CD4-positive, alpha-beta T cell (primary cell): Measurements from ENCODE around the gene GYS1. TPM values are rescaled to one million over a fixed set of nuclear protein-coding genes. Genes with fewer than 3 reads are reported as not detected.

ENCODE experiments used
- ATAC-seq: fragments of 200-7000 bp; cut with Tn5 transposase; one replicate; pipeline ENCODE4 v1.10.0; 2022; ENCODE audit warnings: mild to moderate bottlenecking; ENCODE audit not compliant: poor library complexity
- CTCF ChIA-PET: fragments of 350-600 bp; sonication (Branson Sonifier 250); formaldehyde crosslinking; loops from one replicate; lab custom pipeline; 2021; ENCODE audit warnings: antibody characterized with exemption, inconsistent platforms; lab: Charles Lee
- POLR2A ChIA-PET: fragments of 350-600 bp; sonication (Branson Sonifier 250); formaldehyde crosslinking; loops from one replicate; lab custom pipeline; 2021; ENCODE audit warnings: antibody characterized with exemption, inconsistent platforms; lab: Charles Lee
- DNase-seq, 14 experiments: peaks; one replicate each; pipeline ENCODE4 v3.0.0-alpha.2; 2013 to 2020; ENCODE audit warnings: mixed read lengths in 2 of 14
- H3K27ac ChIP-seq, 2 donors: one replicate each; pipeline versions ENCODE4 v1.5.1 to v1.7.0; 2013; ENCODE audit warnings: low read length in 2 of 2, low read depth in 1 of 2, mild to moderate bottlenecking in 1 of 2
- H3K27me3 ChIP-seq, 2 experiments: 1 replicate in 1 of 2; 2 replicates in 1 of 2; pipeline versions ENCODE4 v1.6.1 to v1.7.0; 2013; ENCODE audit warnings: low read length in 2 of 2, control low read depth in 1 of 2, mild to moderate bottlenecking in 1 of 2, moderate library complexity in 1 of 2; ENCODE audit not compliant: insufficient read depth in 2 of 2, control insufficient read depth in 1 of 2
- H3K36me3 ChIP-seq: one replicate; pipeline ENCODE4 v1.6.1; 2013; ENCODE audit warnings: low read length, control low read depth; ENCODE audit not compliant: insufficient read depth
- H3K4me1 ChIP-seq: one replicate; pipeline ENCODE4 v1.6.1; 2013; ENCODE audit warnings: low read length, control low read depth; ENCODE audit not compliant: insufficient read depth
- H3K4me3 ChIP-seq: one replicate; pipeline ENCODE4 v1.5.1; 2013; ENCODE audit warnings: mild to moderate bottlenecking, low read length, moderate library complexity
- H3K9me3 ChIP-seq, 2 experiments: 1 replicate in 1 of 2; 2 replicates in 1 of 2; pipeline versions ENCODE4 v1.6.1 to v1.7.0; 2013; ENCODE audit warnings: low read length in 2 of 2, mild to moderate bottlenecking in 2 of 2, control low read depth in 1 of 2, moderate library complexity in 1 of 2; ENCODE audit not compliant: control insufficient read depth in 1 of 2, insufficient read depth in 1 of 2
- H3K27ac Mint-ChIP-seq: one replicate; pipeline ENCODE4 v1.8.0; 2020; ENCODE audit warnings: mixed read lengths
- H3K27me3 Mint-ChIP-seq: one replicate; pipeline ENCODE4 v1.8.0; 2021; ENCODE audit warnings: mixed read lengths
- H3K36me3 Mint-ChIP-seq: one replicate; pipeline ENCODE4 v1.8.0; 2021; ENCODE audit warnings: low read depth, mixed read lengths
- H3K4me1 Mint-ChIP-seq: one replicate; pipeline ENCODE4 v1.8.0; 2021; ENCODE audit warnings: low read depth, mixed read lengths
- H3K4me3 Mint-ChIP-seq: one replicate; pipeline ENCODE4 v1.8.0; 2020; ENCODE audit warnings: mild to moderate bottlenecking, mixed read lengths
- H3K9me3 Mint-ChIP-seq: one replicate; pipeline ENCODE4 v1.8.0; 2020; ENCODE audit warnings: mixed read lengths
- intact Hi-C, 2 experiments: fragments of 100-400 bp; cut with DNase I in 1 of 2; cut with micrococcal nuclease in 1 of 2; formaldehyde crosslinking; loops; one replicate each; pipeline versions ENCODE4 v1.15.1 to v1.9.0; 2023 to 2025; cut with DNase I, micrococcal nuclease
- total RNA-seq, 174 experiments: library from RNA in 2 of 174; stranded (reverse) in 2 of 174; gene quantifications; one replicate each; pipeline ENCODE4 v1.2.3 and lab custom pipeline; 2021 to 2026
- TF ChIP-seq, protein P1 (sequence below): fragments of 200-600 bp; IDR thresholded peaks from one replicate; pipeline ENCODE4 v1.8.0; 2022; ENCODE audit warnings: antibody characterized with exemption, mild to moderate bottlenecking

GYS1 gene
- total RNA-seq, 2 experiments from 2014 or later, result 13.2 to 14.1 TPM

DNA sequence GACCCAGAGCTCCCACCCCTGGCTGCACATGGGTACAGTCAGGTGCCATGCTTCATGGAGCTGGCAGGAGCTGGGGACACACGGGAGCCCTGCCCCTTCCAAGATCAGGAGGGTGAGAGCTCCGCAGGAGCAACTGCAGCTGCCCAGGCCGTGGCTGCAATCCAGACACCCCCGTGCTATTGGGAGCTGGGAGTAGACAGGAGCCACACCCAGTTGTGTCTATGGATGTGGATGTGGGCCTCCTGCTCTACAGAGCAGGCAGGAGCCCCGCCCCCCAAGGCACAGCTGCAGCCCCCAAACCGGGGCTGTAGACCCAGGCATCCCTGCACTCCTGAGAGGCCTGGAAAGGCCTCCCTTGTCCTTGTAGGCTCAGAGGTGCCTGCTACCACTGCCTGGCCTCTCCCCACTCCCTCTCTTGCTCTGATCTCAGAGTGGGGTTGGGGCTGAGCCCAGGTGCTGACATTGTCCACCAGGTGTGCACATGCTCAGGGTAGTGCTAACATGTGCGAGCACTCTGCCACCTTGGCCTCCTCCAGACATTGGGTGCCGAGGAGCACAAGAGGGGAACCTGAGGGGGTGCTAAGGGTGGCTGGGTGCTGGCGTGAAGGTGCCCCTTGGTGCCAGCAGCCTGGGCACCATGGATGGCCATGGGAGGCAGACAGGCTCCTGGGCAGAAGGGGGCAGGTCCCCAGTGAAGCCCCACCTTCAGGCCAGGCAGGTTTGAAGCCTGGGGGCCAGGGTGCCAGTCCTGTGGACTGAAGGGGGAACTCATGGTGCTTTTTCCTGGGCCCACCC, 46.4 kb downstream of the GYS1 start:
- H3K9me3 Mint-ChIP-seq, result no peaks in the 10 kb centered on the region
- POLR2A ChIA-PET, result no interaction called here

DNA sequence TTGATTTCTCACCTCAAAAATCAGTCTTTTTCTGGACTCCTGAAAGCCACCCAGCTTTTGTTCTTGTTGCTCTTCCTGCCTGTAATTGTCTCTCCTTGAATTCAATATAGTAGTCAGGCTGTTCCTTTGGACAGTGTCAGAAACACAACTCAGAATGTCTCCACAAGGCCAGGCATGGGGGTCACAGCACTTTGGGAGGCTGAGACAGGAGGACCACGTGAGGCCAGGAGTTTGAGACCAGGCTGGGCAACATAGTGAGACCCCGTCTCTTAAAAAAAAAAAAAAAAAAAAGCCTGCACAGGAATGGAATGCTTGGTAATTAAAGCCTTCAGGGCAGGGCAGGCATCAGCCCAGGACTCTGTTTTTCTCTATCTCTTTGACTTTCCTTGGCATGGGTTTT, 47.3 kb downstream of the GYS1 start:
- H3K27me3 Mint-ChIP-seq, result no peaks in the 10 kb centered on the region

More for the DNA sequence above, 46.4 kb downstream of the GYS1 start:
- DNase-seq (no peak), ATAC-seq (no peak)
- no peak overlapping the region for H3K27ac Mint-ChIP-seq
- H3K4me1 ChIP-seq, result no peaks in the 10 kb centered on the region
- H3K36me3 ChIP-seq, result no peaks in the 10 kb centered on the region
- no peak overlapping the region for H3K4me3 ChIP-seq
- no peaks in the 10 kb centered on the region for H3K4me1 Mint-ChIP-seq
- intact Hi-C loops, result no loop called here
- no peak overlapping the region for H3K27ac ChIP-seq
- H3K4me3 Mint-ChIP-seq, result no peak overlapping the region
- CTCF ChIA-PET, result no interaction called here
- TF ChIP-seq, protein P1, sequence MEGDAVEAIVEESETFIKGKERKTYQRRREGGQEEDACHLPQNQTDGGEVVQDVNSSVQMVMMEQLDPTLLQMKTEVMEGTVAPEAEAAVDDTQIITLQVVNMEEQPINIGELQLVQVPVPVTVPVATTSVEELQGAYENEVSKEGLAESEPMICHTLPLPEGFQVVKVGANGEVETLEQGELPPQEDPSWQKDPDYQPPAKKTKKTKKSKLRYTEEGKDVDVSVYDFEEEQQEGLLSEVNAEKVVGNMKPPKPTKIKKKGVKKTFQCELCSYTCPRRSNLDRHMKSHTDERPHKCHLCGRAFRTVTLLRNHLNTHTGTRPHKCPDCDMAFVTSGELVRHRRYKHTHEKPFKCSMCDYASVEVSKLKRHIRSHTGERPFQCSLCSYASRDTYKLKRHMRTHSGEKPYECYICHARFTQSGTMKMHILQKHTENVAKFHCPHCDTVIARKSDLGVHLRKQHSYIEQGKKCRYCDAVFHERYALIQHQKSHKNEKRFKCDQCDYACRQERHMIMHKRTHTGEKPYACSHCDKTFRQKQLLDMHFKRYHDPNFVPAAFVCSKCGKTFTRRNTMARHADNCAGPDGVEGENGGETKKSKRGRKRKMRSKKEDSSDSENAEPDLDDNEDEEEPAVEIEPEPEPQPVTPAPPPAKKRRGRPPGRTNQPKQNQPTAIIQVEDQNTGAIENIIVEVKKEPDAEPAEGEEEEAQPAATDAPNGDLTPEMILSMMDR, result no peak
- no peaks in the 10 kb centered on the region for H3K27me3 Mint-ChIP-seq
- no peaks in the 10 kb centered on the region for H3K36me3 Mint-ChIP-seq
- peaks cover 0 to 16% of the 10 kb centered on the region in 2 experiments for H3K9me3 ChIP-seq
- H3K27me3 ChIP-seq, result no peaks in the 10 kb centered on the region

DNA sequence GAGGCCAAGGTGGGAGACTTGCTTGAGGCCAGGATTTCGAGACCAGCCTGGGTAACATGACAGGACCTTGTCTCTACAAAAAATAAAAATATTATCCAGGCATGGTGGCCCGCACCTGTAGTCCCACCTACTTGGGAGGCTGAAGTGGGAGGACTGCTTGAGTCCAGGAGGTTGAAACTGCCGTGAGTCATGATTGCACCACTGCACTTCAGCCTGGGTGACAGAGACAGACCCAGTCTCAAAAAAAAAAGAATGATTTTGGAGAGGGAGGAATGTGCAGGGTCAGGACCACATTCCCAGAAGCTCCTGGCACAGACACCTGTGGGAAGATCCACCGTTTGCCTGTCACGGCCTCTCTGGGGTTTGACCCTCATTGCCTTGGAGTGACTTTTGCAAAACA, 47.7 kb downstream of the GYS1 start:
- CTCF ChIA-PET, result no interaction called here

More for the DNA sequence above, 47.3 kb downstream of the GYS1 start:
- DNase-seq (no peak), ATAC-seq (no peak)
- Mint-ChIP-seq H3K9me3 (no peaks in the 10 kb centered on the region), H3K4me1 (no peaks in the 10 kb centered on the region), H3K27ac (no peak overlapping the region), H3K36me3 (peaks cover 7% of the 10 kb centered on the region), H3K4me3 (no peak overlapping the region)
- no peaks in the 10 kb centered on the region for H3K36me3 ChIP-seq
- H3K27ac ChIP-seq, result no peak overlapping the region
- CTCF ChIA-PET, result no interaction called here
- H3K4me3 ChIP-seq, result no peak overlapping the region
- intact Hi-C loops, result no loop called here
- no peaks in the 10 kb centered on the region for H3K27me3 ChIP-seq
- no peaks in the 10 kb centered on the region for H3K4me1 ChIP-seq
- TF ChIP-seq, protein P1, result no peak
- peaks cover 0 to 19% of the 10 kb centered on the region in 2 experiments for H3K9me3 ChIP-seq
- POLR2A ChIA-PET, result no interaction called here

More for the DNA sequence above, 47.7 kb downstream of the GYS1 start:
- Histone ChIP-seq H3K9me3 (peaks cover 0 to 23% of the 10 kb centered on the region in 2 experiments), H3K4me3 (no peak overlapping the region), H3K4me1 (no peaks in the 10 kb centered on the region), H3K36me3 (no peaks in the 10 kb centered on the region), H3K27me3 (no peaks in the 10 kb centered on the region), H3K27ac (no peak overlapping the region)
- TF ChIP-seq, protein P1, result no peak
- intact Hi-C loops, result no loop called here
- Mint-ChIP-seq H3K4me1 (no peaks in the 10 kb centered on the region), H3K4me3 (no peak overlapping the region), H3K27ac (no peak overlapping the region), H3K27me3 (no peaks in the 10 kb centered on the region), H3K9me3 (no peaks in the 10 kb centered on the region), H3K36me3 (peaks cover 7% of the 10 kb centered on the region)
- POLR2A ChIA-PET, result no interaction called here
- no peak for ATAC-seq
- no peak for DNase-seq
